ENCODE results near the gene DNAJC15. TPM values are rescaled to one million over a fixed set of nuclear protein-coding genes. Genes with fewer than 3 reads are reported as not detected.

DNAJC15 gene
- total and polyA plus RNA-seq, 11 donors = 12.8 to 39.2 (median 25.9) TPM

DNA sequence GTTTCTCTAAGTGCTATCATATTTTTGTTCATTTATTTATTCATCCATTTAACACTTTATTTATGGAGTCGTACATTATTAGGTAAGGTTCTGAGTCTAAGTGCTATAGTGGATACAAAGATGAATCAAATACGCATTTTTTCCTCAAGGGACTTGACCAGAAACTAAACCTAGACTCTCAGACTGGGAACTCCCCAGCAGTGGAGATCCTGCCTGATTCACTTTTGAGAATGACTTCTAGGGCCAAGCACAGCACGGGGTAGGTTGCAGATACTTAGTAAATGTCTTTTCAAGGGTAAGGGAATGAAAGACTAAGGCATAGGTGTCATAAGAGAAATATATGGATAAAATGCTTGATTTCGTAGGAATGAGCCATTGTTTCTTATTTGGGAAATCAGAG is 7.2 kb downstream of the DNAJC15 start:
- intact Hi-C loops (cut with DNase I) = no loop called here
- Histone ChIP-seq H3K4me3 (no peak overlapping the region), H3K27me3 (no peaks in the 10 kb centered on the region), H3K36me3 (peaks cover 0 to 26% (median 5%) of the 10 kb centered on the region in 9 donors), H3K4me1 (peaks cover 0 to 57% (median 31%) of the 10 kb centered on the region in 12 donors), H3K9me3 (no peaks in the 10 kb centered on the region), H3K27ac (no peak overlapping the region)
- ATAC-seq = no peak
- TF ChIP-seq POLR2A (IDR thresholded peaks at IDR 0.05) = no peak
- no peak for TF ChIP-seq CTCF (IDR thresholded peaks at IDR 0.05)
- 84 to 92% (median 88%) methylated on average over 4 of the region's 4 CpGs for WGBS, 4 donors
- no peak for DNase-seq

DNA sequence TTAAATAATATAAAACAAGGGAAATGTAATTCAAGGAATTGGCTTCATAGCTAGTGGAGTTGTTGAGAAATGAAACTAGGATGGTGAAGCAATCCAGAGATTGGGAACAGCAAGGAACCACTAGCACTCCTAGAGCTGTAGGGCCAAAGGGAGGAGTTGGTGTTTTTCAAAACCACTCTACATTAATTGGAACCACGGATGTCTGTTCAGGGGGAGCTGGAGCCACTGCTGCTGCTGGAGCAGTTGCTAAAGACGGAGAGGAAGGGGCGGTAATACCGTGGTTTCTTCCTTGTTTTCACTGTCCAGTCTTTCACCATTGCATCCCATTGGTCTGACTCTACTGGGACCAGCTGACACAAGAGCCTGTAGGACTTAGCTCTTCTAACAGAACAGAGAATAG is 8.5 kb downstream of the DNAJC15 start:
- Histone ChIP-seq H3K4me3 (no peak overlapping the region), H3K27me3 (no peaks in the 10 kb centered on the region), H3K27ac (peak overlapping the region in 1 of 12 donors; percentile 6), H3K9me3 (no peaks in the 10 kb centered on the region), H3K36me3 (peaks cover 0 to 26% (median 5%) of the 10 kb centered on the region in 9 donors), H3K4me1 (peaks cover 0 to 52% (median 33%) of the 10 kb centered on the region in 12 donors)
- DNase-seq (no peak), ATAC-seq (no peak)
- TF ChIP-seq POLR2A (IDR thresholded peaks at IDR 0.05) (no peak), CTCF (IDR thresholded peaks at IDR 0.05) (no peak)
- 84 to 95% (median 90%) methylated on average over 4 of the region's 4 CpGs for WGBS, 4 donors
- intact Hi-C loops (cut with DNase I) = no loop called here

DNA sequence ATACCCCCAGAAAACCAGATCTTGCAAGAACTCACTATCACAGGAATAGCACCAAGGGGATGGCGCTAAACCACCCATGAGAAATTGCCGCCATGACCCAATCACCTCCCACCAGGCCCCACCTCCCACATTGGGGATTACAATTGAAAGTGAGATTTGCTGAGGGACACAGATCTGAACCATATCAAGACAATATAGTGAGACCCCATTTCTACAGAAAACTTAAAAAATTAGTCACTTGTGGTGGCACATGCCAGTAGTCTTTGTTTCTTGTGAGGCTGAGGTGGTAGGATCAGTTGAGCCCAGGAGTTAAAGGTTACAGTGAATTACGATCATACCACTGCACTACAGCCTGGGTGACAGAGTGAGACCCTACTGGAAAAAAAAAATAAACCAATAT is 9.7 kb downstream of the DNAJC15 start:
- Histone ChIP-seq H3K27ac (no peak overlapping the region), H3K27me3 (no peaks in the 10 kb centered on the region), H3K4me3 (no peak overlapping the region), H3K4me1 (peaks cover 0 to 56% (median 34%) of the 10 kb centered on the region in 12 donors), H3K36me3 (peaks cover 0 to 20% (median 4%) of the 10 kb centered on the region in 9 donors), H3K9me3 (no peaks in the 10 kb centered on the region)
- intact Hi-C loops (cut with DNase I) = no loop called here
- DNase-seq (no peak), ATAC-seq (no peak)
- no peak for TF ChIP-seq POLR2A (IDR thresholded peaks at IDR 0.05)
- no peak for TF ChIP-seq CTCF (IDR thresholded peaks at IDR 0.05)
- WGBS, 4 donors = 88 to 100% (median 97%) methylated on average over 3 of the region's 3 CpGs

DNA sequence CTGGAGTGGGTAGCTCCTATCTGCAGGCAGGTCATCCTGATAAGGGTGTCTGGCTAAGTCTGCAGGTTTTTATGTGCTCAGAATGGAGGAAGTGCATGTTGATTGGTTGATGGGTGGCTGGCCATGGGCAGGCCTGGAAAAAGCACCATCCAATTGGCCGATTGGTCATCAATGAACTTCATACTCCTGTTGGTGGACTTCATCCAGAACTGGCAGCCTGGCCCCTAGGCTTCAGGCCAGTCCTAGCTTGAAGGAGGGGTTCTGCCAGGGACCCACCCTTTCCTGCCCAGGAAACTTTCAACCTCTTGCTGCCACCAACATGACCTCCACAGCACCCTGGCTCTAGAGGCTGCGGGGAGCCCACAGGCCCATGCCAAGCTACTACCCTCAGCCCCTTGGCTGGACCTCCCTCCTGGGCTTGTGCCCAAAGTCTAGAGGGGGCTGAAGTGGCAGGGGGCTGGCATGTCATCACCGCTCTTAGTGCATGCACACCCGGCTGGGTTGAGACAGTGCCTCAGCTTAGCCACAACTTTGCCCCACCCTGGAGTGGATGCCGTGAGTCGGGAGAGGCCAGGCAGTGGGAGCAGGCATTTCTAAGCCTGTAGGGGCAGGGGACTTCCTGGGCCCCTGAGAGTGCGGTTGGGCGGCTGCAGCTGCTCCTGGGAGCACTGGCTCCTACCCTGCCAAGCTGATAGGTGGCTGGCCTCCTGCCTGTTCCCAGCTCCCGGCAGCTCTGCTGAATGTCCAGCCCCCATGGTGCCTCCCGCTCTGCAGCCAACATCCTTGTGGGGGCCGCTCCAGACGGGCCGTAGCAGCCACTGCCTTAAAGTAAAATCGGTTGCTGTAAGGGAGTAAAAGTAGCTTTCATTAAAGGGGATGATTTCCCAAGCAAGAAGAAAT is 13.2 kb downstream of the DNAJC15 start:
- Histone ChIP-seq H3K9me3 (no peaks in the 10 kb centered on the region), H3K4me3 (peak overlapping the region in 9 of 12 donors; percentile 5 to 40 (median 27)), H3K27me3 (no peaks in the 10 kb centered on the region), H3K27ac (peak overlapping the region in 10 of 12 donors; percentile 46 to 87 (median 76)), H3K36me3 (peaks cover 0 to 10% (median 0%) of the 10 kb centered on the region in 9 donors), H3K4me1 (peaks cover 0 to 40% (median 18%) of the 10 kb centered on the region in 12 donors)
- 35 to 49% (median 41%) methylated on average over 12 to 14 of the region's 14 CpGs for WGBS, 4 donors
- TF ChIP-seq POLR2A (IDR thresholded peaks at IDR 0.05) (no peak), CTCF (IDR thresholded peaks at IDR 0.05) (no peak)
- intact Hi-C loops (cut with DNase I) = no loop called here
- peak; percentile 96 to 97 (median 96) for ATAC-seq
- peak; percentile 78 to 88 (median 83) for DNase-seq

All from heart left ventricle (tissue), 16 donors.